Ascending aorta (tissue), 2 donors: ENCODE measurements around the gene ZNF398. TPM values are rescaled to one million over a fixed set of nuclear protein-coding genes. Genes with fewer than 3 reads are reported as not detected.

Source experiments
- DNase-seq, 2 donors: peaks; one replicate each; pipeline ENCODE4 v3.0.0-alpha.2; 2019; ENCODE audit warnings: low spot score in 2 of 2
- H3K27ac ChIP-seq, 2 donors: fragments of 200-600 bp; sonication (generic); one replicate each; pipeline ENCODE4 v1.5.1; 2016 to 2017; ENCODE audit warnings: mild to moderate bottlenecking in 1 of 2
- H3K27me3 ChIP-seq: fragments of 200-600 bp; sonication (generic); one replicate; pipeline ENCODE4 v1.5.1; 2017
- H3K36me3 ChIP-seq, 2 donors: fragments of 200-600 bp; sonication (generic); one replicate each; pipeline ENCODE4 v1.5.1; 2016
- H3K4me1 ChIP-seq, 2 donors: fragments of 200-600 bp; sonication (generic); one replicate each; pipeline ENCODE4 v1.5.1; 2016 to 2017; ENCODE audit warnings: mild to moderate bottlenecking in 1 of 2
- H3K4me3 ChIP-seq, 2 donors: fragments of 200-600 bp; sonication (generic); one replicate each; pipeline ENCODE4 v1.5.1; 2016 to 2017; ENCODE audit warnings: mild to moderate bottlenecking in 1 of 2
- H3K9me3 ChIP-seq, 2 donors: fragments of 200-600 bp; sonication (generic); one replicate each; pipeline ENCODE4 v1.5.1; 2016
- CTCF ChIP-seq, 3 experiments: fragments of 200-600 bp in 2 of 3; fragments of 450-650 bp in 1 of 3; sonication (generic) in 2 of 3; IDR thresholded peaks; one replicate each; pipeline ENCODE4 v1.5.1; 2016 to 2019; ENCODE audit warnings: antibody characterized with exemption in 3 of 3, mild to moderate bottlenecking in 1 of 3, moderate library complexity in 1 of 3
- intact Hi-C: fragments of 100-400 bp; cut with DNase I; formaldehyde crosslinking; loops from one replicate; pipeline ENCODE4 v1.15.1; 2023
- total RNA-seq: library from RNA; depleted of rRNA; stranded (reverse); fragments of >200 nt; gene quantifications from one replicate; pipeline ENCODE4 v1.1.0, GENCODE V29; 2016

Gene ZNF398
- total RNA-seq, 1 donor from 2014 or later, result 19.6 TPM

GRCh38 chr7:149217570-149217969 is 70.3 kb downstream of the ZNF398 start:
- H3K4me1 ChIP-seq, result no peaks in the 10 kb centered on the region
- TF ChIP-seq CTCF (IDR thresholded peaks at IDR 0.05), result no peak
- H3K27me3 ChIP-seq, result no peaks in the 10 kb centered on the region
- no peak overlapping the region for H3K27ac ChIP-seq
- H3K9me3 ChIP-seq, result no peaks in the 10 kb centered on the region
- no peak for DNase-seq
- no peak overlapping the region for H3K4me3 ChIP-seq
- intact Hi-C loops, result no loop called here
- H3K36me3 ChIP-seq, result peaks cover 56 to 98% of the 10 kb centered on the region in 2 donors

- DNase-seq, result no peak
- Histone ChIP-seq H3K27me3 (no peaks in the 10 kb centered on the region), H3K9me3 (no peaks in the 10 kb centered on the region), H3K27ac (no peak overlapping the region), H3K4me1 (no peaks in the 10 kb centered on the region), H3K36me3 (peaks cover 50 to 96% of the 10 kb centered on the region in 2 donors), H3K4me3 (no peak overlapping the region)
- intact Hi-C loops, result no loop called here
- TF ChIP-seq CTCF (IDR thresholded peaks at IDR 0.05), result no peak
Observed at GRCh38 chr7:149218469-149219420, 71.5 kb downstream of the ZNF398 start.

GRCh38 chr7:149220534-149220933 is 73.3 kb downstream of the ZNF398 start:
- H3K27me3 ChIP-seq, result no peaks in the 10 kb centered on the region
- TF ChIP-seq CTCF (IDR thresholded peaks at IDR 0.05), result no peak
- peaks cover 45 to 94% of the 10 kb centered on the region in 2 donors for H3K36me3 ChIP-seq
- no peak overlapping the region for H3K4me3 ChIP-seq
- H3K9me3 ChIP-seq, result no peaks in the 10 kb centered on the region
- H3K27ac ChIP-seq, result no peak overlapping the region
- intact Hi-C loops, result no loop called here
- no peaks in the 10 kb centered on the region for H3K4me1 ChIP-seq
- DNase-seq, result no peak

- intact Hi-C loops, result no loop called here
- Histone ChIP-seq H3K27ac (no peak overlapping the region), H3K9me3 (no peaks in the 10 kb centered on the region), H3K4me3 (no peak overlapping the region), H3K36me3 (peaks cover 28 to 71% of the 10 kb centered on the region in 2 donors), H3K4me1 (no peaks in the 10 kb centered on the region), H3K27me3 (no peaks in the 10 kb centered on the region)
- TF ChIP-seq CTCF (IDR thresholded peaks at IDR 0.05), result no peak
- DNase-seq, result no peak
Observed at GRCh38 chr7:149223176-149223575, 75.9 kb downstream of the ZNF398 start.

GRCh38 chr7:149223761-149224160 is 76.5 kb downstream of the ZNF398 start:
- no peak for TF ChIP-seq CTCF (IDR thresholded peaks at IDR 0.05)
- no peaks in the 10 kb centered on the region for H3K9me3 ChIP-seq
- no peak for DNase-seq
- H3K4me1 ChIP-seq, result no peaks in the 10 kb centered on the region
- H3K27ac ChIP-seq, result no peak overlapping the region
- H3K27me3 ChIP-seq, result no peaks in the 10 kb centered on the region
- no peak overlapping the region for H3K4me3 ChIP-seq
- peaks cover 25 to 65% of the 10 kb centered on the region in 2 donors for H3K36me3 ChIP-seq
- intact Hi-C loops, result no loop called here
